K562 (cell line): ENCODE measurements around the gene TMEM205. TPM values are rescaled to one million over a fixed set of nuclear protein-coding genes. Genes with fewer than 3 reads are reported as not detected.

Source experiments
- ATAC-seq: fragments of 200-7000 bp; cut with Tn5 transposase; 3 replicates; pipeline ENCODE4 v1.9.1; 2020; ENCODE audit warnings: moderate library complexity
- BruUV-seq: library from RNA; stranded (reverse); fragments of 400-500 nt; replicated peaks from 2 replicates; lab custom pipeline; 2021; lab: Mats Ljungman, UMichigan
- CTCF ChIA-PET: fragments of 300-600 bp; formaldehyde crosslinking; extraction: SDS; loops from one replicate; lab custom pipeline; 2021; ENCODE audit warnings: low intra/inter-chr PET ratio; lab: Yijun Ruan, JAX
- POLR2A ChIA-PET: fragments of 300-600, 350-650 bp; sonication (Branson Sonifier 250); formaldehyde crosslinking; extraction: SDS; loops from one replicate; lab custom pipeline; 2021; ENCODE audit warnings: antibody characterized with exemption, inconsistent platforms; lab: Yijun Ruan, JAX
- DNase-seq, 4 experiments: peaks; one replicate each; pipeline versions ENCODE4 v3.0.0 to v3.0.0-alpha.2; 2011 to 2018; ENCODE audit warnings: low spot score in 3 of 4, mixed read lengths in 3 of 4; ENCODE audit errors: extremely low read depth in 1 of 4
- FAIRE-seq: peaks from 2 replicates; lab custom pipeline; 2011; peaks lifted over from hg19 to GRCh38; lab: Jason Lieb, UNC
- H2AFZ ChIP-seq: 2 replicates; pipeline ENCODE4 v1.6.0; 2011; ENCODE audit warnings: low read depth, low read length, control low read depth, inconsistent platforms
- H3K27ac ChIP-seq: fragments of 200-600 bp; 3 replicates; pipeline ENCODE4 v1.8.0; 2011; ENCODE audit warnings: low read depth, mild to moderate bottlenecking, control low read depth, inconsistent platforms, low read length, moderate library complexity, mixed read lengths; ENCODE audit errors: extremely low read depth
- H3K27me3 ChIP-seq, 2 experiments: fragments of 300-600 bp in 1 of 2; 2 replicates in 1 of 2; 3 replicates in 1 of 2; pipeline versions ENCODE4 v1.6.0 to v1.8.0; 2011; ENCODE audit warnings: inconsistent platforms in 2 of 2, low read length in 2 of 2, mild to moderate bottlenecking in 1 of 2, mixed read lengths in 1 of 2, moderate library complexity in 1 of 2; ENCODE audit not compliant: control insufficient read depth in 2 of 2, insufficient read depth in 2 of 2
- H3K36me3 ChIP-seq: fragments of 300-600 bp; 3 replicates; pipeline ENCODE4 v1.8.0; 2011; ENCODE audit warnings: mild to moderate bottlenecking, low read length, inconsistent platforms; ENCODE audit not compliant: control insufficient read depth, insufficient read depth
- H3K4me1 ChIP-seq, 2 experiments: fragments of 200-600 bp in 1 of 2; replicated peaks in 1 of 2; 2 replicates in 1 of 2; 3 replicates in 1 of 2; pipeline versions ENCODE4 v1.5.1 to v1.8.0; 2011; ENCODE audit warnings: inconsistent platforms in 2 of 2, low read length in 2 of 2, mild to moderate bottlenecking in 1 of 2, mixed read lengths in 1 of 2, moderate library complexity in 1 of 2; ENCODE audit not compliant: control insufficient read depth in 2 of 2, insufficient read depth in 2 of 2
- H3K4me2 ChIP-seq: 2 replicates; pipeline ENCODE4 v1.6.1; 2011; ENCODE audit warnings: low read length, control low read depth, inconsistent platforms, mixed read lengths; ENCODE audit not compliant: insufficient read depth
- H3K4me3 ChIP-seq: fragments of 200-600 bp; sonication (generic), shearing (Covaris generic); 2 replicates; pipeline ENCODE4 v1.5.1; 2016; ENCODE audit warnings: control low read depth, inconsistent platforms
- H3K79me2 ChIP-seq: fragments of 200-600 bp; 3 replicates; pipeline ENCODE4 v1.8.0; 2011; ENCODE audit warnings: low read length, inconsistent platforms; ENCODE audit not compliant: control insufficient read depth, insufficient read depth
- H3K9ac ChIP-seq, 2 experiments: 2 replicates each; pipeline versions ENCODE4 v1.6.0 to v1.6.1; 2011; ENCODE audit warnings: low read depth in 2 of 2, low read length in 2 of 2, control low read depth in 1 of 2, inconsistent platforms in 1 of 2, mild to moderate bottlenecking in 1 of 2, mixed read lengths in 1 of 2; ENCODE audit not compliant: insufficient read depth in 1 of 2
- H3K9me1 ChIP-seq: one replicate; pipeline ENCODE4 v1.6.0; 2011; ENCODE audit warnings: inconsistent platforms, mild to moderate bottlenecking, low read length, moderate library complexity; ENCODE audit not compliant: control insufficient read depth, insufficient read depth
- H3K9me3 ChIP-seq: replicated peaks from 2 replicates; pipeline ENCODE4 v1.5.1; 2011; ENCODE audit warnings: low read depth, low read length, inconsistent platforms; ENCODE audit not compliant: control insufficient read depth, insufficient read depth
- H4K20me1 ChIP-seq: replicated peaks from 2 replicates; pipeline ENCODE4 v1.6.1; 2011; ENCODE audit warnings: low read length, inconsistent platforms, mixed read lengths; ENCODE audit not compliant: control insufficient read depth, insufficient read depth
- ARNT ChIP-seq, 2 experiments: fragments of 450-650 bp; IDR thresholded peaks; 2 replicates each; pipeline ENCODE4 v1.6.1; 2016; ENCODE audit warnings: mild to moderate bottlenecking in 1 of 2
- ATF7 ChIP-seq: fragments of 450-650 bp; IDR thresholded peaks from 2 replicates; pipeline ENCODE4 v1.7.1; 2014; ENCODE audit warnings: mild to moderate bottlenecking, moderate library complexity
- BMI1 ChIP-seq: fragments of 150-350 bp; IDR thresholded peaks from 2 replicates; pipeline ENCODE4 v1.6.1; 2014; ENCODE audit warnings: low read length
- CCAR2 ChIP-seq: fragments of 200-400 bp; formaldehyde crosslinking; IDR thresholded peaks from 2 replicates; pipeline ENCODE4 v1.6.1; 2017; ENCODE audit warnings: mild to moderate bottlenecking, low read depth, low read length
- DIDO1 ChIP-seq: fragments of 450-650 bp; IDR thresholded peaks from 2 replicates; pipeline ENCODE4 v1.6.1; 2016; ENCODE audit warnings: low read depth, missing biosample characterization, missing genetic modification characterization
- MBD2 ChIP-seq: sonication (generic); IDR thresholded peaks from 2 replicates; pipeline ENCODE4 v1.6.1; 2016; ENCODE audit warnings: low read depth, borderline replicate concordance
- MXI1 ChIP-seq: IDR thresholded peaks from 2 replicates; pipeline ENCODE4 v1.6.1; 2011; ENCODE audit warnings: low read depth, mild to moderate bottlenecking, improper control_type of control experiment, low read length
- MYNN ChIP-seq, 2 experiments: sonication (generic); formaldehyde crosslinking in 1 of 2; IDR thresholded peaks; 2 replicates each; pipeline versions ENCODE4 v1.5.0 to v1.6.1; 2016 to 2020; ENCODE audit warnings: antibody characterized with exemption in 1 of 2, missing genetic modification reagents in 1 of 2
- NEUROD1 ChIP-seq: fragments of 150-350 bp; IDR thresholded peaks from 2 replicates; pipeline ENCODE4 v1.6.1; 2014; ENCODE audit warnings: borderline replicate concordance, low read length, low read depth; ENCODE audit not compliant: partially characterized antibody
- PBX2 ChIP-seq, 2 experiments: IDR thresholded peaks in 1 of 2; conservative IDR thresholded peaks in 1 of 2; 2 replicates each; pipeline ENCODE4 v1.6.1; 2016; ENCODE audit warnings: low read depth in 2 of 2, mild to moderate bottlenecking in 1 of 2, missing compliant biosample characterization in 1 of 2, missing genetic modification characterization in 1 of 2, moderate library complexity in 1 of 2
- PKNOX1 ChIP-seq: fragments of 450-650 bp; IDR thresholded peaks from 2 replicates; pipeline ENCODE4 v1.6.1; 2016
- PTRF ChIP-seq: fragments of 450-650 bp; IDR thresholded peaks from 2 replicates; pipeline ENCODE4 v1.6.1; 2016; ENCODE audit warnings: mild to moderate bottlenecking, missing genetic modification characterization, missing compliant biosample characterization
- RBM22 ChIP-seq: fragments of 200-400 bp; formaldehyde crosslinking; IDR thresholded peaks from 2 replicates; pipeline ENCODE4 v1.6.1; 2018; ENCODE audit warnings: low read length, low read depth; ENCODE audit not compliant: poor library complexity, severe bottlenecking
- RFX1 ChIP-seq: fragments of 450-650 bp; IDR thresholded peaks from 2 replicates; pipeline ENCODE4 v1.6.1; 2016; ENCODE audit warnings: mild to moderate bottlenecking, moderate library complexity
- THRA ChIP-seq: fragments of 450-650 bp; IDR thresholded peaks from 2 replicates; pipeline ENCODE4 v1.6.1; 2017; ENCODE audit warnings: mild to moderate bottlenecking, moderate library complexity
- ZKSCAN8 ChIP-seq: fragments of 200-800 bp; sonication (Bioruptor generic); IDR thresholded peaks from 2 replicates; pipeline ENCODE4 v1.6.1; 2016; ENCODE audit warnings: missing genetic modification characterization, missing compliant biosample characterization
- ZNF780A ChIP-seq: fragments of 250-450 bp; sonication (Bioruptor Pico); IDR thresholded peaks from 2 replicates; pipeline ENCODE4 v1.5.0; 2021; ENCODE audit warnings: mild to moderate bottlenecking
- WGBS: fragments of 100-300 bp; shearing (Covaris generic); methylation state at CpG from one replicate; pipeline ENCODE4 v1.1.6; 2016; ENCODE audit warnings: low coverage, mixed read lengths; ENCODE audit not compliant: insufficient coverage; ENCODE audit errors: missing lambda C conversion rate; 5-methylcytosine and 5-hydroxymethylcytosine counted together
- in situ Hi-C: fragments of 300-500 bp; cut with MboI; formaldehyde crosslinking; loops from 4 replicates; pipeline ENCODE4 v1.15.0; 2018; ENCODE audit warnings: inconsistent platforms, mixed read lengths
- intact Hi-C: fragments of 100-400 bp; cut with micrococcal nuclease; formaldehyde crosslinking; loops from 2 replicates; pipeline ENCODE4 v1.14.2; 2022
- polyA plus RNA-seq, 8 experiments: library from polyadenylated mRNA; depleted of rRNA in 4 of 8; stranded (reverse) in 5 of 8; unstranded in 3 of 8; fragments of >200 nt; fragmentation: Nextera tagmentation in 2 of 8; fragmentation: Illumina TruSeq in 1 of 8; extraction: Ambion mirVana in 2 of 8; extraction: Trizol in 1 of 8; gene quantifications; 2 replicates each; pipeline versions ENCODE4 v1.2.1 to v1.2.3, GENCODE V29; 2011 to 2014; ENCODE audit warnings: inconsistent platforms in 1 of 8, missing spikeins in 1 of 8
- total RNA-seq, 7 experiments: library from RNA; depleted of rRNA in 6 of 7; stranded (reverse); fragments of >200 nt in 6 of 7; fragmentation: Illumina TruSeq in 2 of 7; extraction: Trizol in 2 of 7; gene quantifications; 2 replicates each; pipeline versions ENCODE4 v1.2.1 to v1.2.3, GENCODE V29; 2011 to 2021; ENCODE audit warnings: low replicate concordance in 1 of 7

Gene TMEM205
- total and polyA plus RNA-seq, 9 of the 15 experiments (the other 6 are each of a cell fraction or from before 2014, with no cell fraction given): 21.3 to 81.5 (median 44.1) TPM

GRCh38 chr19:11373166-11373884 is 27.3 kb upstream of the TMEM205 start:
- WGBS: 46% methylated on average over 10 of the region's 10 CpGs
- Histone ChIP-seq H3K9me1 (no peaks in the 10 kb centered on the region), H3K9ac (peak overlapping the region in 1 of 2 experiments; percentile 77; a peak in 2 of 4 replicates), H3K4me1 (peaks cover 22 to 29% of the 10 kb centered on the region in 2 experiments), H3K36me3 (peaks cover 13% of the 10 kb centered on the region), H2AFZ (peak overlapping the region; percentile 97; the same call in 1 of the 2 replicates), H3K79me2 (peaks cover 16% of the 10 kb centered on the region; the same call in 2 of the 3 replicates), H4K20me1 (peaks cover 11% of the 10 kb centered on the region; the same call in 1 of the 2 replicates), H3K27me3 (no peaks in the 10 kb centered on the region), H3K9me3 (no peaks in the 10 kb centered on the region), H3K4me3 (0 out of 2 replicates have a peak overlapping the region, but pooled peaks have one; percentile 59), H3K4me2 (peak overlapping the region; percentile 84), H3K27ac (no peak overlapping the region; the same call in 2 of the 3 replicates)
- no peak for ATAC-seq
- in situ Hi-C loops: no loop called here
- intact Hi-C loops: no loop called here
- DNase-seq: peak in 1 of 4 experiments; percentile 43
- no TSS peak for BruUV-seq
- ChIA-PET POLR2A (interaction anchor here (0.8 to 3.6 kb wide), 6 partner anchors 10 to 94 kb away, joined by 3 to 36 read pairs (median 4); partner anchors contain the start of genes EPOR and RAB3D), CTCF (no interaction called here)
- no peak for FAIRE-seq
- peak; percentile 97 for TF ChIP-seq PKNOX1
- peak; percentile 91 for TF ChIP-seq NEUROD1
- TF ChIP-seq PTRF: no peak
- no peak for TF ChIP-seq ZKSCAN8
- no peak for TF ChIP-seq THRA
- TF ChIP-seq ZNF780A (CRISPR knock-in tag): no peak
- TF ChIP-seq MYNN (IDR thresholded peaks at IDR 0.05): peak; percentile 97
- TF ChIP-seq MYNN (CRISPR knock-in tag; IDR thresholded peaks at IDR 0.05): no peak
- no peak for TF ChIP-seq DIDO1 (tag)
- TF ChIP-seq MXI1: peak; percentile 99
- TF ChIP-seq CCAR2: no peak
- peak; percentile 54 for TF ChIP-seq RBM22
- peak; percentile 98 for TF ChIP-seq RFX1
- TF ChIP-seq ATF7: no peak
- TF ChIP-seq PBX2 (CRISPR knock-in tag; IDR thresholded peaks at IDR 0.05; ENCODE audit: low read depth): peak; percentile 79
- peak; percentile 84 for TF ChIP-seq PBX2 (tag; conservative IDR thresholded peaks at IDR 0.05; ENCODE audit: low read depth)
- no peak for TF ChIP-seq ARNT (IDR thresholded peaks at IDR 0.05)
- TF ChIP-seq BMI1: peak; percentile 94
- TF ChIP-seq MBD2: peak; percentile 45; the same call in 1 of the 2 replicates
